Natural killer cell treated with Interleukin-12 subunit alpha and Interleukin-12 subunit beta and Interleukin-15 and Interleukin-18, amount 100 ng/mL, for 72 hours (primary cell): ENCODE data around the gene PSG1. TPM values are rescaled to one million over a fixed set of nuclear protein-coding genes. Genes with fewer than 3 reads are reported as not detected.
"Not testable (repeated sequence)": the region's sequence is repeated elsewhere in the genome, so short reads cannot be mapped to it uniquely, and the experiment has no call there.

ENCODE experiments used
- ATAC-seq, 2 donors: fragments of 150-1000 bp; cut with Tn5 transposase in 1 of 2; sonication (Bioruptor Pico), chemical (Tn5 transposase) in 1 of 2; 2 replicates each; pipeline ENCODE4 v1.10.0; 2021
- DNase-seq: peaks from one replicate; pipeline ENCODE4 v3.0.0; 2022; ENCODE audit warnings: low spot score
- H3K27ac Mint-ChIP-seq, 2 donors: 1 replicate in 1 of 2; 2 replicates in 1 of 2; pipeline ENCODE4 v1.8.0; 2022; ENCODE audit warnings: mixed read lengths in 2 of 2, mild to moderate bottlenecking in 1 of 2, moderate library complexity in 1 of 2
- H3K27me3 Mint-ChIP-seq, 2 donors: 1 replicate in 1 of 2; 2 replicates in 1 of 2; pipeline ENCODE4 v1.8.0; 2022; ENCODE audit warnings: mixed read lengths in 2 of 2
- H3K36me3 Mint-ChIP-seq: one replicate; pipeline ENCODE4 v1.8.0; 2022; ENCODE audit warnings: mixed read lengths
- H3K4me1 Mint-ChIP-seq, 2 donors: 1 replicate in 1 of 2; 2 replicates in 1 of 2; pipeline ENCODE4 v1.8.0; 2022; ENCODE audit warnings: low read depth in 2 of 2, mixed read lengths in 2 of 2, mild to moderate bottlenecking in 1 of 2
- H3K4me3 Mint-ChIP-seq: one replicate; pipeline ENCODE4 v1.8.0; 2022; ENCODE audit warnings: mixed read lengths
- H3K9me3 Mint-ChIP-seq: 2 replicates; pipeline ENCODE4 v1.8.0; 2022; ENCODE audit warnings: mixed read lengths
- total RNA-seq, 2 donors: library from RNA; stranded (reverse); gene quantifications; one replicate each; pipeline ENCODE4 v1.2.3, GENCODE V29; 2022

PSG1 gene
- not detected for total RNA-seq

- ATAC-seq, result no peak
- no peaks in the 10 kb centered on the region for H3K36me3 Mint-ChIP-seq
- H3K27me3 Mint-ChIP-seq, result peaks cover 15 to 22% of the 10 kb centered on the region in 2 donors
- no peaks in the 10 kb centered on the region for H3K9me3 Mint-ChIP-seq
- no peaks in the 10 kb centered on the region for H3K4me1 Mint-ChIP-seq
- H3K27ac Mint-ChIP-seq, result no peak within 1 kb of the TSS
- H3K4me3 Mint-ChIP-seq, result no peak within 1 kb of the TSS
- no peak for DNase-seq
Measured at GRCh38 chr19:42879613-42880012, at the start of gene PSG1. TSS of gene PSG1 (minus strand) at chr19:42879713. CDS start at chr19:42879581, 132 bp downstream.

GRCh38 chr19:42928896-42929295, 49.4 kb upstream of the PSG1 start:
- no peak overlapping the region for H3K27ac Mint-ChIP-seq

GRCh38 chr19:42926781-42927180, 47.3 kb upstream of the PSG1 start:
- ATAC-seq (no peak), DNase-seq (no peak)
- no peak overlapping the region for H3K4me3 Mint-ChIP-seq
- H3K36me3 Mint-ChIP-seq, result no peaks in the 10 kb centered on the region
- no peaks in the 10 kb centered on the region for H3K9me3 Mint-ChIP-seq
- peaks cover 0 to 16% of the 10 kb centered on the region in 2 donors for H3K27me3 Mint-ChIP-seq
- no peak overlapping the region for H3K27ac Mint-ChIP-seq
- no peaks in the 10 kb centered on the region for H3K4me1 Mint-ChIP-seq

More at GRCh38 chr19:42928896-42929295, 49.4 kb upstream of the PSG1 start:
- ATAC-seq (no peak), DNase-seq (no peak)
- H3K4me3 Mint-ChIP-seq, result no peak overlapping the region
- no peaks in the 10 kb centered on the region for H3K4me1 Mint-ChIP-seq
- H3K27me3 Mint-ChIP-seq, result peaks cover 0 to 16% of the 10 kb centered on the region in 2 donors
- no peaks in the 10 kb centered on the region for H3K36me3 Mint-ChIP-seq
- H3K9me3 Mint-ChIP-seq, result no peaks in the 10 kb centered on the region

- not testable (repeated sequence) for H3K4me3 Mint-ChIP-seq, DNase-seq, ATAC-seq, H3K4me1 Mint-ChIP-seq, H3K27ac Mint-ChIP-seq, H3K27me3 Mint-ChIP-seq, H3K36me3 Mint-ChIP-seq, H3K9me3 Mint-ChIP-seq
Measured at GRCh38 chr19:42923106-42923505, 43.6 kb upstream of the PSG1 start.

- H3K4me1 Mint-ChIP-seq, H3K27ac Mint-ChIP-seq, H3K27me3 Mint-ChIP-seq, H3K4me3 Mint-ChIP-seq, H3K9me3 Mint-ChIP-seq, ATAC-seq, DNase-seq, H3K36me3 Mint-ChIP-seq: not testable (repeated sequence)
Measured at GRCh38 chr19:42920971-42921370, 41.5 kb upstream of the PSG1 start.

- Mint-ChIP-seq H3K27ac (no peak overlapping the region), H3K27me3 (no peaks in the 10 kb centered on the region), H3K36me3 (no peaks in the 10 kb centered on the region), H3K9me3 (no peaks in the 10 kb centered on the region), H3K4me1 (no peaks in the 10 kb centered on the region), H3K4me3 (no peak overlapping the region)
- ATAC-seq, result no peak
- DNase-seq, result no peak
Measured at GRCh38 chr19:42919757-42920079, 40.2 kb upstream of the PSG1 start.

- H3K4me3 Mint-ChIP-seq, H3K27ac Mint-ChIP-seq, H3K9me3 Mint-ChIP-seq, H3K27me3 Mint-ChIP-seq, H3K36me3 Mint-ChIP-seq, H3K4me1 Mint-ChIP-seq, DNase-seq, ATAC-seq: not testable (repeated sequence)
Measured at GRCh38 chr19:42919070-42919756, 39.7 kb upstream of the PSG1 start.

- not testable (repeated sequence) for H3K4me3 Mint-ChIP-seq, H3K27ac Mint-ChIP-seq, H3K4me1 Mint-ChIP-seq, H3K27me3 Mint-ChIP-seq, H3K9me3 Mint-ChIP-seq, ATAC-seq, H3K36me3 Mint-ChIP-seq, DNase-seq
Measured at GRCh38 chr19:42918377-42919069, 39.0 kb upstream of the PSG1 start.

GRCh38 chr19:42917634-42918033, 38.1 kb upstream of the PSG1 start, which contains the start of gene PSG6:
TSS of gene PSG6 (minus strand) at chr19:42917894. CDS start at chr19:42917792, 102 bp downstream.
- H3K36me3 Mint-ChIP-seq, H3K4me1 Mint-ChIP-seq, H3K27ac Mint-ChIP-seq, DNase-seq, ATAC-seq, H3K9me3 Mint-ChIP-seq, H3K27me3 Mint-ChIP-seq, H3K4me3 Mint-ChIP-seq: not testable (repeated sequence)

- not testable (repeated sequence) for H3K9me3 Mint-ChIP-seq, DNase-seq, H3K4me1 Mint-ChIP-seq, H3K27me3 Mint-ChIP-seq, H3K4me3 Mint-ChIP-seq, H3K27ac Mint-ChIP-seq, ATAC-seq, H3K36me3 Mint-ChIP-seq
Measured at GRCh38 chr19:42916931-42917330, 37.4 kb upstream of the PSG1 start.

- H3K27me3 Mint-ChIP-seq, result peaks cover 0 to 18% of the 10 kb centered on the region in 2 donors
- H3K27ac Mint-ChIP-seq, H3K4me3 Mint-ChIP-seq, H3K4me1 Mint-ChIP-seq, DNase-seq, ATAC-seq, H3K9me3 Mint-ChIP-seq, H3K36me3 Mint-ChIP-seq: not testable (repeated sequence)
Measured at GRCh38 chr19:42913516-42913915, 34.0 kb upstream of the PSG1 start.

GRCh38 chr19:42912941-42913340, 33.4 kb upstream of the PSG1 start:
- not testable (repeated sequence) for H3K36me3 Mint-ChIP-seq, DNase-seq, H3K4me1 Mint-ChIP-seq, H3K4me3 Mint-ChIP-seq, H3K27ac Mint-ChIP-seq, H3K9me3 Mint-ChIP-seq, ATAC-seq
- H3K27me3 Mint-ChIP-seq, result peaks cover 2 to 21% of the 10 kb centered on the region in 2 donors

GRCh38 chr19:42911731-42912130, 32.2 kb upstream of the PSG1 start:
- H3K27ac Mint-ChIP-seq, H3K36me3 Mint-ChIP-seq, H3K9me3 Mint-ChIP-seq, H3K4me3 Mint-ChIP-seq, H3K4me1 Mint-ChIP-seq, DNase-seq, ATAC-seq: not testable (repeated sequence)
- peaks cover 2 to 26% of the 10 kb centered on the region in 2 donors for H3K27me3 Mint-ChIP-seq

GRCh38 chr19:42906162-42906561, 26.6 kb upstream of the PSG1 start:
- H3K27me3 Mint-ChIP-seq, result peaks cover 16 to 50% of the 10 kb centered on the region in 2 donors
- ATAC-seq, H3K4me1 Mint-ChIP-seq: not testable (repeated sequence)

More at GRCh38 chr19:42906162-42906561, 26.6 kb upstream of the PSG1 start:
- not testable (repeated sequence) for H3K36me3 Mint-ChIP-seq, DNase-seq, H3K27ac Mint-ChIP-seq, H3K4me3 Mint-ChIP-seq, H3K9me3 Mint-ChIP-seq
